ENCODE data around the gene MOGAT1. TPM values are rescaled to one million over a fixed set of nuclear protein-coding genes. Genes with fewer than 3 reads are reported as not detected.

Gene MOGAT1
- total RNA-seq, 1 experiment from 2014 or later = 0.22 TPM

GRCh38 chr2:222728621-222729020 lies 57.2 kb downstream of the MOGAT1 start:
- H3K9ac ChIP-seq (ENCODE audit: low read length) = no peak overlapping the region
- H2AFZ ChIP-seq (ENCODE audit: low read depth, low read length, poor library complexity, severe bottlenecking) = no peak overlapping the region
- CTCF ChIA-PET = no interaction called here
- no peaks in the 10 kb centered on the region for H3K4me1 ChIP-seq (ENCODE audit: control insufficient read depth in 1 of 2, insufficient read depth in 2 of 2, low read length in 2 of 2)
- no peaks in the 10 kb centered on the region for H3K79me2 ChIP-seq (ENCODE audit: insufficient read depth, low read length)
- no peaks in the 10 kb centered on the region for H3K36me3 ChIP-seq (ENCODE audit: control insufficient read depth in 1 of 2, insufficient read depth in 2 of 2, low read length in 2 of 2)
- TF ChIP-seq POLR2A (IDR thresholded peaks at IDR 0.05; ENCODE audit: borderline replicate concordance, extremely low read depth, insufficient read depth, insufficient read length) = no peak
- RAD21 ChIA-PET (ENCODE audit: low non-redundant PET in 1 of 2, low total read pairs in 2 of 2, uncharacterized antibody in 2 of 2, unreplicated experiment in 2 of 2) = no interaction called here
- H3K4me3 ChIP-seq (replicated peaks in 1 of 2; ENCODE audit: low read depth in 1 of 2, low read length in 2 of 2) = no peak overlapping the region
- DNase-seq (ENCODE audit: low read depth, low spot score) (no peak), ATAC-seq (no peak)
- no peaks in the 10 kb centered on the region for H3K27me3 ChIP-seq (ENCODE audit: insufficient read depth, low read length)
- H3K4me2 ChIP-seq (ENCODE audit: low read length) = no peak overlapping the region
- H3K27ac ChIP-seq (ENCODE audit: low read depth, low read length) = no peak overlapping the region
- intact Hi-C loops (cut with micrococcal nuclease) = no loop called here
- H3K9me2 ChIP-seq (ENCODE audit: insufficient read depth) = no peaks in the 10 kb centered on the region
- POLR2A ChIA-PET = no interaction called here
- no peaks in the 10 kb centered on the region for H3K9me3 ChIP-seq (ENCODE audit: control insufficient read depth in 1 of 2, insufficient read depth in 1 of 2, low read depth in 1 of 2, low read length in 2 of 2)
- no peaks in the 10 kb centered on the region for H4K20me1 ChIP-seq (ENCODE audit: insufficient read depth)
- no TSS peak for BruUV-seq (replicated peaks)

GRCh38 chr2:222730366-222730999 lies 59.0 kb downstream of the MOGAT1 start:
- Histone ChIP-seq H3K27me3 (ENCODE audit: insufficient read depth, low read length) (no peaks in the 10 kb centered on the region), H3K27ac (ENCODE audit: low read depth, low read length) (no peak overlapping the region), H4K20me1 (ENCODE audit: insufficient read depth) (no peaks in the 10 kb centered on the region), H3K9ac (ENCODE audit: low read length) (no peak overlapping the region), H3K79me2 (ENCODE audit: insufficient read depth, low read length) (no peaks in the 10 kb centered on the region), H3K9me2 (ENCODE audit: insufficient read depth) (no peaks in the 10 kb centered on the region), H3K4me3 (replicated peaks in 1 of 2; ENCODE audit: low read depth in 1 of 2, low read length in 2 of 2) (no peak overlapping the region), H2AFZ (ENCODE audit: low read depth, low read length, poor library complexity, severe bottlenecking) (no peak overlapping the region), H3K4me2 (ENCODE audit: low read length) (no peak overlapping the region), H3K9me3 (ENCODE audit: control insufficient read depth in 1 of 2, insufficient read depth in 1 of 2, low read depth in 1 of 2, low read length in 2 of 2) (no peaks in the 10 kb centered on the region), H3K36me3 (ENCODE audit: control insufficient read depth in 1 of 2, insufficient read depth in 2 of 2, low read length in 2 of 2) (no peaks in the 10 kb centered on the region), H3K4me1 (ENCODE audit: control insufficient read depth in 1 of 2, insufficient read depth in 2 of 2, low read length in 2 of 2) (no peaks in the 10 kb centered on the region)
- ATAC-seq (no peak), DNase-seq (ENCODE audit: low read depth, low spot score) (no peak)
- RAD21 ChIA-PET (ENCODE audit: low non-redundant PET in 1 of 2, low total read pairs in 2 of 2, uncharacterized antibody in 2 of 2, unreplicated experiment in 2 of 2) = no interaction called here
- intact Hi-C loops (cut with micrococcal nuclease) = no loop called here
- no TSS peak for BruUV-seq (replicated peaks)
- TF ChIP-seq EGR1 (IDR thresholded peaks at IDR 0.05; ENCODE audit: low read depth) (no peak), EZH2phosphoT487 (IDR thresholded peaks at IDR 0.05; ENCODE audit: borderline replicate concordance) (no peak), YY1 (IDR thresholded peaks at IDR 0.05; ENCODE audit: extremely low read depth, insufficient replicate concordance, low read depth, low read length) (no peak), MAX (IDR thresholded peaks at IDR 0.05) (no peak), SRF (IDR thresholded peaks at IDR 0.05; ENCODE audit: low read depth) (no peak), CEBPB (IDR thresholded peaks at IDR 0.05; ENCODE audit: low read depth) (no peak), ZBTB33 (IDR thresholded peaks at IDR 0.05; ENCODE audit: extremely low read depth, insufficient replicate concordance, low read length) (no peak), POLR2AphosphoS5 (IDR thresholded peaks at IDR 0.05; ENCODE audit: low read depth, low read length) (no peak)
- POLR2A ChIA-PET = no interaction called here
- CTCF ChIA-PET = no interaction called here

Data from HCT116 (cell line).